Stomach (tissue), 4 donors: ENCODE data around the gene SLC16A9.

Experiments
- EP300 ChIP-seq: sonication (generic); formaldehyde crosslinking; IDR thresholded peaks from one replicate; pipeline ENCODE4 v1.6.1; 2017; ENCODE audit warnings: antibody characterized with exemption
- POLR2A ChIP-seq, 4 donors: fragments of 450-650 bp; IDR thresholded peaks; one replicate each; pipeline ENCODE4 v1.6.1; 2016; ENCODE audit warnings: antibody characterized with exemption in 4 of 4, control low read depth in 2 of 4, mild to moderate bottlenecking in 1 of 4, moderate library complexity in 1 of 4
- POLR2AphosphoS5 ChIP-seq, 3 donors: sonication (generic); formaldehyde crosslinking; IDR thresholded peaks; one replicate each; pipeline ENCODE4 v1.6.1; 2016; ENCODE audit warnings: antibody characterized with exemption in 3 of 3
- TF ChIP-seq, protein P1 (sequence below), 7 experiments: fragments of 450-650 bp in 4 of 7; fragments of 200-600 bp in 3 of 7; sonication (generic) in 3 of 7; IDR thresholded peaks; one replicate each; pipeline ENCODE4 v1.5.1; 2016 to 2019; ENCODE audit warnings: antibody characterized with exemption in 7 of 7, control low read depth in 2 of 7, mild to moderate bottlenecking in 1 of 7

DNA sequence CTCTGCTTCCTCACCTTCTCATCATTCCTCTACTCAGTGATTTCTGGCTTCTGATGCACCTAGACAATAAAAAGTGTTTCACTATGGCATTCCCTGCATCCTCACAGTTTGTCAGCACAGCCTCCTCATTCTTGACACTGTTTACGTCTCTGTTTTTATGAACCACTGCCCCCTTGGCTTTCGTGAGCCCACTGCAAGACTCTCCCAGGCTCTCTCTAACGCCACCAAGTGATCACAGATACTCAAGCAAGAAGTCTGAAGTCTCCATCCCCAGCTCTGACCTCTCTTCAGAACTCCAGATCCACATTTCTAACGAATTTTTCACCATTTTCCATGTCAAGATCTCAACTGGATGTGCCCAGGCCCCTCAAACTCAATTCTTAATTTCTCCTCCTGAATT is 8.9 kb downstream of the SLC16A9 start:
- TF ChIP-seq, protein P1, sequence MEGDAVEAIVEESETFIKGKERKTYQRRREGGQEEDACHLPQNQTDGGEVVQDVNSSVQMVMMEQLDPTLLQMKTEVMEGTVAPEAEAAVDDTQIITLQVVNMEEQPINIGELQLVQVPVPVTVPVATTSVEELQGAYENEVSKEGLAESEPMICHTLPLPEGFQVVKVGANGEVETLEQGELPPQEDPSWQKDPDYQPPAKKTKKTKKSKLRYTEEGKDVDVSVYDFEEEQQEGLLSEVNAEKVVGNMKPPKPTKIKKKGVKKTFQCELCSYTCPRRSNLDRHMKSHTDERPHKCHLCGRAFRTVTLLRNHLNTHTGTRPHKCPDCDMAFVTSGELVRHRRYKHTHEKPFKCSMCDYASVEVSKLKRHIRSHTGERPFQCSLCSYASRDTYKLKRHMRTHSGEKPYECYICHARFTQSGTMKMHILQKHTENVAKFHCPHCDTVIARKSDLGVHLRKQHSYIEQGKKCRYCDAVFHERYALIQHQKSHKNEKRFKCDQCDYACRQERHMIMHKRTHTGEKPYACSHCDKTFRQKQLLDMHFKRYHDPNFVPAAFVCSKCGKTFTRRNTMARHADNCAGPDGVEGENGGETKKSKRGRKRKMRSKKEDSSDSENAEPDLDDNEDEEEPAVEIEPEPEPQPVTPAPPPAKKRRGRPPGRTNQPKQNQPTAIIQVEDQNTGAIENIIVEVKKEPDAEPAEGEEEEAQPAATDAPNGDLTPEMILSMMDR (IDR thresholded peaks at IDR 0.05), result no peak
- TF ChIP-seq EP300 (no peak), POLR2A (IDR thresholded peaks at IDR 0.05) (no peak), POLR2AphosphoS5 (IDR thresholded peaks at IDR 0.05) (no peak)
